KMS-11 (cell line): ENCODE measurements around the gene ACOXL.

Experiments used
- H2AFZ ChIP-seq: fragments of 200-600 bp; sonication (generic); 2 replicates; pipeline ENCODE4 v1.6.1; 2016; ENCODE audit warnings: antibody characterized with exemption, mixed run types, low read depth
- H3K27ac ChIP-seq: fragments of 200-600 bp; sonication (generic); 2 replicates; pipeline ENCODE4 v1.6.1; 2016; ENCODE audit warnings: mild to moderate bottlenecking, mixed run types
- H3K27me3 ChIP-seq: fragments of 200-600 bp; sonication (generic); 2 replicates; pipeline ENCODE4 v1.6.1; 2017; ENCODE audit warnings: mild to moderate bottlenecking, low read depth, mixed run types, moderate library complexity; ENCODE audit not compliant: insufficient read depth
- H3K36me3 ChIP-seq: fragments of 200-600 bp; sonication (generic); 2 replicates; pipeline ENCODE4 v1.6.1; 2017; ENCODE audit warnings: mild to moderate bottlenecking, mixed run types; ENCODE audit not compliant: insufficient read depth
- H3K4me1 ChIP-seq: fragments of 200-600 bp; sonication (generic); 2 replicates; pipeline ENCODE4 v1.6.1; 2016; ENCODE audit warnings: mild to moderate bottlenecking, low read depth, mixed run types; ENCODE audit not compliant: poor library complexity, severe bottlenecking
- H3K4me2 ChIP-seq: fragments of 200-600 bp; sonication (generic); 2 replicates; pipeline ENCODE4 v1.7.0; 2016; ENCODE audit warnings: mild to moderate bottlenecking, mixed run types
- H3K4me3 ChIP-seq: fragments of 200-600 bp; sonication (generic); IDR thresholded peaks from 2 replicates; pipeline ENCODE4 v1.6.1; 2017; ENCODE audit warnings: low read depth, low read length, mixed read lengths; ENCODE audit not compliant: insufficient read depth
- H3K79me2 ChIP-seq: fragments of 200-600 bp; sonication (generic); 2 replicates; pipeline ENCODE4 v1.6.1; 2016; ENCODE audit warnings: low read depth, mixed run types; ENCODE audit not compliant: insufficient read depth
- H3K9ac ChIP-seq: fragments of 200-600 bp; sonication (generic); 2 replicates; pipeline ENCODE4 v1.6.1; 2016; ENCODE audit warnings: mild to moderate bottlenecking, mixed run types
- H4K20me1 ChIP-seq: fragments of 200-600 bp; sonication (generic); 2 replicates; pipeline ENCODE4 v1.6.1; 2016; ENCODE audit warnings: mild to moderate bottlenecking, mixed run types; ENCODE audit not compliant: insufficient read depth
- TF ChIP-seq, protein P1 (sequence below): fragments of 200-600 bp; sonication (generic); conservative IDR thresholded peaks from 2 replicates; pipeline ENCODE4 v1.6.1; 2017; ENCODE audit warnings: low read depth, mild to moderate bottlenecking, antibody characterized with exemption, low read length, moderate library complexity, mixed read lengths

The ACOXL gene

DNA sequence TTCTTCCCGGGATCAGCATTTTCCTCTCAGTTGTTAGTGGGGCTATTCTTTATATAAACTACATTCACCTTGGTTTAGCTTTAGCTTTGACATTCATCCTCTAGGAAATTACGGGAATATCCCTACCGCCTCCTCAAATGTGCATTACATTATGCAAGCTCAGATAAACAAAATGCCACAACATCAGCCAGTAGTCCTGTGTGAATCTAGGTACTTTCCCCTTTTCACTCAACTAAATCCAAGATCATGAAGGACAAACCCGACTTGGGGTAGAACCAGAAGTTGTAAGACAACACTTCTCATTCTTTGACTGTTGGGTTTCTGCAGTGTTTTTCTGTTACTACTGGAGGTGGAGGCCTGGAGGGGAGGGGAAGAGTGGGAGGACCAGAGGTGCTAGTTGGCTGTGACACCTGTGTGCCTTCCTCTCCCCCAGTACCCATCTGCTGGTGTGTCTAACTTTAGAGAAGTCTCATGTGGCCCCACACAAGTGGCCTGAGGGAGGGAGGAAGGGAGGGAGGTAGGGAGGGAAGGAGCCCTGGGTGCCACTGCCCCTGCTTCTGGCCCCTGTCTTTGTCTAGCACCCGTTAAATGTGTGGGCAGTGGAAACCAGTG lies 303.6 kb downstream of the ACOXL start:
- no peaks in the 10 kb centered on the region for H4K20me1 ChIP-seq
- no peaks in the 10 kb centered on the region for H3K79me2 ChIP-seq
- no peak overlapping the region for H3K4me2 ChIP-seq
- no peak overlapping the region for H3K27ac ChIP-seq
- H3K9ac ChIP-seq = no peak overlapping the region
- TF ChIP-seq, protein P1, sequence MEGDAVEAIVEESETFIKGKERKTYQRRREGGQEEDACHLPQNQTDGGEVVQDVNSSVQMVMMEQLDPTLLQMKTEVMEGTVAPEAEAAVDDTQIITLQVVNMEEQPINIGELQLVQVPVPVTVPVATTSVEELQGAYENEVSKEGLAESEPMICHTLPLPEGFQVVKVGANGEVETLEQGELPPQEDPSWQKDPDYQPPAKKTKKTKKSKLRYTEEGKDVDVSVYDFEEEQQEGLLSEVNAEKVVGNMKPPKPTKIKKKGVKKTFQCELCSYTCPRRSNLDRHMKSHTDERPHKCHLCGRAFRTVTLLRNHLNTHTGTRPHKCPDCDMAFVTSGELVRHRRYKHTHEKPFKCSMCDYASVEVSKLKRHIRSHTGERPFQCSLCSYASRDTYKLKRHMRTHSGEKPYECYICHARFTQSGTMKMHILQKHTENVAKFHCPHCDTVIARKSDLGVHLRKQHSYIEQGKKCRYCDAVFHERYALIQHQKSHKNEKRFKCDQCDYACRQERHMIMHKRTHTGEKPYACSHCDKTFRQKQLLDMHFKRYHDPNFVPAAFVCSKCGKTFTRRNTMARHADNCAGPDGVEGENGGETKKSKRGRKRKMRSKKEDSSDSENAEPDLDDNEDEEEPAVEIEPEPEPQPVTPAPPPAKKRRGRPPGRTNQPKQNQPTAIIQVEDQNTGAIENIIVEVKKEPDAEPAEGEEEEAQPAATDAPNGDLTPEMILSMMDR = no peak
- no peak overlapping the region for H3K4me3 ChIP-seq
- peaks cover 5% of the 10 kb centered on the region for H3K4me1 ChIP-seq
- H3K27me3 ChIP-seq = no peaks in the 10 kb centered on the region
- H3K36me3 ChIP-seq = no peaks in the 10 kb centered on the region
- no peak overlapping the region for H2AFZ ChIP-seq

DNA sequence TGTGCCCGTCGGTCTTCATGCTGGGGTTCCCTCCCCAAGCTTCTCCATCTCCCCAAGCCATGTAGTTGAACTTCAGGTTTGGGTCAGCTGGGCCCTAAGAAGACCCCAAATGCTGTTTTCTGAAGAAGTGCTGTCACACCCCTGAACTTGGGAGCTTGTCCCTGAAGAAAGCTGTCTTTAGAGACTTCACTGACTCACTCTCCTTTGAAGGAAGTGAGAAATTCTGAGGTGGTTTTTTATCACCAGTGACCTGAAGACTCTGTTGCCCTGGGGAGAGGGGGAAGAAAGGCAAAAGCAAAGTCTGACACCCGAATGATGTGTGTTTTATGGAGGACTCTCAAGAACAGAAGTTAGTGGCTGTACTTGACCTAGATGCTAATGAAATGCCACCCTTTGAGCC lies 304.8 kb downstream of the ACOXL start:
- H3K4me2 ChIP-seq = no peak overlapping the region
- H3K27ac ChIP-seq = no peak overlapping the region
- H3K4me1 ChIP-seq = peaks cover 5% of the 10 kb centered on the region
- no peak overlapping the region for H3K4me3 ChIP-seq
- H3K36me3 ChIP-seq = no peaks in the 10 kb centered on the region
- H3K9ac ChIP-seq = no peak overlapping the region
- TF ChIP-seq, protein P1 = no peak
- H3K27me3 ChIP-seq = no peaks in the 10 kb centered on the region
- H3K79me2 ChIP-seq = no peaks in the 10 kb centered on the region
- H4K20me1 ChIP-seq = no peaks in the 10 kb centered on the region
- no peak overlapping the region for H2AFZ ChIP-seq

DNA sequence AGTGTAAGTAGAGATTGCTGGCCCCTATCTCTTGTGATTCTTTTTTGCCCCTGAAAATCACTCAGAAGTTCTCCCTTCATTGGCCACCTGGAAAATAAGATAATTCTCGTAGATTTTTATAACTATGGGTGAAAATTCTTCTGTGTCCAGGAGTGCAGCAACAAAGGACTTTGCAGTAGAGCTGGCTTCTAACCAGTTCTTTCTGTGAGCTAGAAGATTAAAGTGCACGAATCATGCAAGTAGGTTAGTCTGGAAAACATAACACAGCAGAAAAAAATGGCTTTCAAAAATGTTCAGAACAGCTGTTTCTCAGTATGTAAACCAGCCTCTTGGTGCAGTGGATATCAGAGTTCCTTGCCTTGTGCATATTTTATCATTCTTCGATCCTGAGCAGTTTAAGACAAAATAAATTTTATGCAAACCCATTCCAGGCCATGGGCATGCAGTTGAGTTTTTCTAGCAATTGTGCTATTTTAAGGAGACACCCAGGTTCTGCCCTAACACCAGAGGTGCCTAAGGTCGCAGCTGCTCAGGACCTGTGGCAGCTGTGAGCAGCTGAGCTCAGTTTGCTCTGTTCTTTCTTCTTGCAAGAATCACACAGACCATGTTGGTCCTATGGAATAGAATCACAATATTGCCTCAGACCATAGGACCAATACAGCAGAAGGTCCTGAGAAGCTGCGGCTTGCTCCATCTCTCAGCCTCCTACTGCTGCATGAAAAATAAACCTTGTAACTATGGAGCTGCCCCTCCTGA lies 307.4 kb downstream of the ACOXL start:
- no peaks in the 10 kb centered on the region for H3K79me2 ChIP-seq
- H3K27me3 ChIP-seq = no peaks in the 10 kb centered on the region

DNA sequence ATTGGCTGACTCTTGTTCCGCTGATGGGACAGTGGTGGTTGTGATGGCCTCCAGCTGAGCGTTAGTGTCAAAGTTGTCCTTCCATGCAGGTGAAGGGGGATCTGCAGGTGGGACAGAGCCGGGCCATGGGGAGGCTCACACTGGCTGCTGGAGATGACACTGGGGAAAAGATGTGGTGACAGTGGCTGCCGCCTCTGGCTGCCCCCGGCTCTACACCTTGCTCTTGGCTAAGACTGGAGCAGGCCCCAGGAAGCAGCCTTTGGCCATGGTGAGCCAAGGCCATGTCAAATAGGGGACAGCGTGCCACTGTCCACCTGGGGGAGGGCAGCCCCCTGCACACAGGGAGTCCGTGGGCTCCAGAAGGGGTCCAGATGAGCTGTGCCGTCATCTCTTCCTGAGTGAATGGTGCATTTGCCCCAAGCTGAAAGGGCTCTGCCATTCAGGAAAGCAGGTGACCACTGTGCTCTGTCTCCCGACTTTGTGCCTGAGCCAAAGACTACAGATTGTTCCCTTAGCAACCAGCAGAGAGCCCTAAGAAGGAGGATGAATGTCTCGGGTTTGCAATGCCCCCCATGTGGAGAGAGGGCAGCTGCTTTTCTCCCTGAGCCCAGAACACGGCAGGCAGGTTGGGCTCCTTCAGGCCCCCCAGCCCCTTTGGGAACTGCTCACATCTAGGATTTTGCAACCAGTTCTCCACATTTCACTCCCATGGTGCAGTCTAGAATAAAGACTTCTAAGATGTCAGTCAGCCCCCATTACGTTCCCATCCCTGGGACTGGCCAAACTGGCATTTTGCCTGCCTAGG lies 309.2 kb downstream of the ACOXL start:
- Histone ChIP-seq H3K27me3 (no peaks in the 10 kb centered on the region), H3K36me3 (no peaks in the 10 kb centered on the region), H3K4me3 (no peak overlapping the region), H3K4me2 (no peak overlapping the region), H3K4me1 (no peaks in the 10 kb centered on the region), H3K27ac (no peak overlapping the region), H3K9ac (no peak overlapping the region), H2AFZ (no peak overlapping the region), H4K20me1 (no peaks in the 10 kb centered on the region), H3K79me2 (no peaks in the 10 kb centered on the region)
- TF ChIP-seq, protein P1 = no peak

More for the DNA sequence above, 307.4 kb downstream of the ACOXL start:
- H4K20me1 ChIP-seq = no peaks in the 10 kb centered on the region
- no peak overlapping the region for H3K27ac ChIP-seq
- TF ChIP-seq, protein P1 = no peak
- no peak overlapping the region for H3K9ac ChIP-seq
- no peak overlapping the region for H3K4me3 ChIP-seq
- no peaks in the 10 kb centered on the region for H3K36me3 ChIP-seq
- H2AFZ ChIP-seq = no peak overlapping the region
- peaks cover 5% of the 10 kb centered on the region for H3K4me1 ChIP-seq
- H3K4me2 ChIP-seq = no peak overlapping the region
